LNCAP (cell line): ENCODE results near the gene PLG.
A peak's percentile ranks its signal among the peaks of the same experiment; 100 is the strongest.

Experiments used
- CTCF ChIP-seq: fragments of 450-650 bp; IDR thresholded peaks from 2 replicates; pipeline ENCODE4 v1.5.1; 2017; ENCODE audit warnings: mild to moderate bottlenecking

Gene PLG

GRCh38 chr6:160765412-160765811 lies 63.4 kb downstream of the PLG start:
- TF ChIP-seq CTCF: no peak

GRCh38 chr6:160766657-160766988 lies 64.6 kb downstream of the PLG start:
- TF ChIP-seq CTCF: no peak

- TF ChIP-seq CTCF: peak; percentile 65
These were observed 65.1 kb downstream of the PLG start for GRCh38 chr6:160766989-160767646.

GRCh38 chr6:160767647-160768019 lies 65.6 kb downstream of the PLG start:
- TF ChIP-seq CTCF: no peak

- no peak for TF ChIP-seq CTCF
These were observed 66.1 kb downstream of the PLG start for GRCh38 chr6:160768101-160768500.

- no peak for TF ChIP-seq CTCF
These were observed 72.4 kb downstream of the PLG start for GRCh38 chr6:160774399-160774798.

- no peak for TF ChIP-seq CTCF
These were observed 73.9 kb downstream of the PLG start for GRCh38 chr6:160775792-160776580.
